A673 (cell line): ENCODE measurements around the gene PTPN12. TPM values are rescaled to one million over a fixed set of nuclear protein-coding genes. Genes with fewer than 3 reads are reported as not detected.
"Not testable (repeated sequence)": the region's sequence is repeated elsewhere in the genome, so short reads cannot be mapped to it uniquely, and the experiment has no call there.

Experiments
- BruUV-seq: library from RNA; stranded (reverse); fragments of 400-500 nt; replicated peaks from 2 replicates; lab custom pipeline; 2021; lab: Mats Ljungman, UMichigan
- CTCF ChIA-PET: fragments of 300-600 bp; sonication (Branson Sonifier 250); formaldehyde crosslinking; loops from one replicate; lab custom pipeline; 2022; ENCODE audit warnings: antibody characterized with exemption; lab: Charles Lee
- POLR2A ChIA-PET: fragments of 300-600 bp; sonication (Branson Sonifier 250); formaldehyde crosslinking; loops from one replicate; lab custom pipeline; 2022; ENCODE audit warnings: antibody characterized with exemption; ENCODE audit not compliant: low non-redundant PET; lab: Charles Lee
- DNase-seq: peaks from one replicate; pipeline ENCODE4 v3.0.0-alpha.2; 2015; ENCODE audit warnings: low spot score
- H3K27ac ChIP-seq: fragments of 200-600 bp; sonication (generic); 2 replicates; pipeline ENCODE4 v1.5.1; 2016; ENCODE audit warnings: mixed run types, low read depth, mild to moderate bottlenecking, mixed read lengths, antibody characterized with exemption, low read length; ENCODE audit not compliant: poor library complexity, severe bottlenecking
- H3K27me3 ChIP-seq: fragments of 200-600 bp; sonication (generic); replicated peaks from 2 replicates; pipeline ENCODE4 v1.6.1; 2017; ENCODE audit warnings: mixed run types, low read depth, mild to moderate bottlenecking, mixed read lengths, antibody characterized with exemption, low read length; ENCODE audit not compliant: insufficient read depth, poor library complexity
- H3K36me3 ChIP-seq: fragments of 200-600 bp; sonication (generic); 2 replicates; pipeline ENCODE4 v1.6.1; 2016; ENCODE audit warnings: mixed run types, mild to moderate bottlenecking, mixed read lengths, antibody characterized with exemption, low read length; ENCODE audit not compliant: insufficient read depth, poor library complexity, severe bottlenecking
- H3K4me1 ChIP-seq: fragments of 200-600 bp; sonication (generic); 2 replicates; pipeline ENCODE4 v1.6.1; 2017; ENCODE audit warnings: mixed run types, mild to moderate bottlenecking, mixed read lengths, antibody characterized with exemption, low read length; ENCODE audit not compliant: insufficient read depth, poor library complexity, severe bottlenecking
- H3K4me3 ChIP-seq: fragments of 200-600 bp; sonication (generic); 2 replicates; pipeline ENCODE4 v1.5.1; 2016; ENCODE audit warnings: low read depth, mixed run types, mild to moderate bottlenecking, mixed read lengths, low read length; ENCODE audit not compliant: poor library complexity, severe bottlenecking
- H3K9me3 ChIP-seq: fragments of 200-600 bp; sonication (generic); 2 replicates; pipeline ENCODE4 v1.6.1; 2016; ENCODE audit warnings: mixed run types, low read depth, mild to moderate bottlenecking, mixed read lengths, antibody characterized with exemption, low read length; ENCODE audit not compliant: poor library complexity, severe bottlenecking
- CTCF ChIP-seq: fragments of 300-800, 200-600 bp; sonication (generic); conservative IDR thresholded peaks from 2 replicates; pipeline ENCODE4 v1.5.1; 2017; ENCODE audit warnings: low read depth, mild to moderate bottlenecking, antibody characterized with exemption, low read length, moderate library complexity, mixed read lengths
- EZH2 ChIP-seq: fragments of 200-600 bp; sonication (generic); IDR thresholded peaks from 2 replicates; pipeline ENCODE4 v1.6.1; 2017; ENCODE audit warnings: borderline replicate concordance, low read depth, mild to moderate bottlenecking, mixed read lengths, antibody characterized with exemption, low read length; ENCODE audit not compliant: poor library complexity, severe bottlenecking
- intact Hi-C: fragments of 100-400 bp; cut with micrococcal nuclease; formaldehyde crosslinking; loops from one replicate; pipeline ENCODE4 v1.10.0; 2022; ENCODE audit not compliant: unreplicated experiment
- total RNA-seq: library from RNA; stranded (reverse); gene quantifications from 2 replicates; pipeline ENCODE4 v1.2.3, GENCODE V29; 2021

Gene PTPN12
- total RNA-seq, 1 experiment from 2014 or later = 63.3 TPM

DNA sequence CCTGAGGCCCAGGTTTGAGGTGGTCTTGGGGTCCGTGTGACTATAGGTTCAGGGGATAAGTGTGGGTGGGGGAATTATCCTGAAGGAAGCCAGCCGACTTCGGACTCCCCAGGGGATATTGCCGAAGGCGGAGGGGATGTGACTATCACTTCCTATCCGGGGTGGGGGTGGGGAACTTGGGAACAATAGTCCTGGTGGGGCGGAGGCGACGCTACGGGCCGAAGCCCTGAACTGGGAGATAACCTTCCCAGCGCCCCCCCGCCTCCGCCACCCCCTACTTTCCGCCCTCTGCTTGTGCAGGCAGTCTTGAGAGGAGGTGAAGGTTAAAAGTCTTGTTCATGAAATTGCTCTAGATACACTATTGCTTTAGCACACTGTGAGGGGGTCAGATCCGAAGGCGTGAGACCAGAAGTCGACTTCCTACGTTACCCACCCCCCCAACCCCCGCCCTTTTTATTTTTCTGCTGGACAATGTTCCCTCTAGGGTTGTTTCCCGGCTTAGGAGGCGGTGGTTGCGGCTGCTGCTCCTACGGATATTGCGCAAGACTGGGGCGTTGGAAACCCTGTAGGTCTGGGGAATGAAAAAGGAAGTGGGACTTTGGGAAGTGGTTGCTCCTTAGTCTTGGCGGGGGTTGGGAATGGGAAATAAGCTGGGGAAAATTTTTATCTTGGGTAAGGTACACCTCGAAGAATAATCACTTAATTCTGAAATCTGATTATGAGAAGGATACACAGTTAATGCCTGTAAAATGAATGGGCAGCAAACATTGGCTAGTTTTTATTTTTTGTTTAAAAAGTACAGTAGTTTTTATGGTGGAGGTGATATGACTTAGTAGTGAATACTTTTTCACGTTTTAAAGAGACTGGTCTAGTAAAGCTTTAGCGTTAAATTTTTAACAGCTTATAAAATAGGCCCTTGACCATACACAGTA, 1.5 kb downstream of the PTPN12 start:
- intact Hi-C loops = loop anchor here (5.0 kb wide), 1 partner anchor 109 kb away; no protein-coding TSS in a partner anchor
- Histone ChIP-seq H3K27me3 (no peaks in the 10 kb centered on the region), H3K27ac (peak overlapping the region; percentile 84), H3K4me3 (peak overlapping the region; percentile 82), H3K4me1 (peaks cover 3% of the 10 kb centered on the region), H3K9me3 (no peaks in the 10 kb centered on the region), H3K36me3 (no peaks in the 10 kb centered on the region)
- TF ChIP-seq CTCF (no peak), EZH2 (no peak)
- POLR2A ChIA-PET = no interaction called here
- TSS peak; percentile 26 for BruUV-seq
- peak; percentile 88 for DNase-seq
- CTCF ChIA-PET = interaction anchor here (0.6 kb wide), 1 partner anchor 221 kb away, joined by 9 read pairs; no protein-coding TSS in a partner anchor

GRCh38 chr7:77540402-77540822, 3.3 kb downstream of the PTPN12 start:
- DNase-seq = no peak
- no peaks in the 10 kb centered on the region for H3K9me3 ChIP-seq
- no peak overlapping the region for H3K27ac ChIP-seq
- no TSS peak for BruUV-seq
- H3K4me1 ChIP-seq = peaks cover 13% of the 10 kb centered on the region
- H3K4me3 ChIP-seq = no peak overlapping the region
- no peaks in the 10 kb centered on the region for H3K27me3 ChIP-seq
- TF ChIP-seq EZH2 (no peak), CTCF (no peak)
- ChIA-PET POLR2A (interaction anchor here (0.7 kb wide), 1 partner anchor 187 kb away, joined by 4 read pairs; no protein-coding TSS in a partner anchor), CTCF (no interaction called here)
- no peaks in the 10 kb centered on the region for H3K36me3 ChIP-seq
- intact Hi-C loops = loop anchor here (10.0 kb wide), 1 partner anchor 64 kb away; no protein-coding TSS in a partner anchor

DNA sequence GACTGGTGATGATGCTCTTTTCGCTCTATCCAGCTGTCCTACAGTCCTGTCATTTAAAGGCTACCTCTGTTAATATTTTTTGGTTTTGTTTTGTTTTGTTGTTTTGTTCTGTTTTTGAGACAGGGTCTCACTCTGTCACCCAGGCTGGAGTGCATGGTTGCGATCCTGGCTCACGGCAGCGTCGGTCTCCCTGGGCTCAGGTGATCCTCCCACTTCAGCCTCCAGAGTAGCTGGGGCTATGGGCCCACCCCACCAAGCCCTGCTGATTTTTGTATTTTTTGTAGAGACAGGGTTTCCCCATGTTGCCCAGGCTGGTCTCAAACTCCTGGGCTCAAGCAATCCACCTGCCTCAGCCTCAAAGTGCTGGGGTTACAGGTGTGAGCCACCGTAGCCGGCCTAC, 3.9 kb downstream of the PTPN12 start:
- H3K9me3 ChIP-seq, H3K27ac ChIP-seq, H3K27me3 ChIP-seq, BruUV-seq, DNase-seq, CTCF ChIA-PET, H3K4me3 ChIP-seq, H3K36me3 ChIP-seq: not testable (repeated sequence)
- H3K4me1 ChIP-seq = peaks cover 13% of the 10 kb centered on the region
- intact Hi-C loops = loop anchor here (10.0 kb wide), 1 partner anchor 64 kb away; no protein-coding TSS in a partner anchor
- POLR2A ChIA-PET = interaction anchor here (0.7 kb wide), 1 partner anchor 186 kb away, joined by 4 read pairs; no protein-coding TSS in a partner anchor
